Trophoblast cell (in vitro differentiated cells and primary cell): ENCODE data around the gene DCX.
"Not testable (repeated sequence)": the region's sequence is repeated elsewhere in the genome, so short reads cannot be mapped to it uniquely, and the experiment has no call there.

ENCODE experiments used
- DNase-seq, 2 donors: peaks; one replicate each; pipeline ENCODE4 v3.0.0-alpha.2; 2016
- H2AFZ ChIP-seq: 2 replicates; pipeline ENCODE4 v1.6.1; 2013; ENCODE audit warnings: low read length, moderate library complexity, mild to moderate bottlenecking; ENCODE audit not compliant: insufficient read depth, poor library complexity
- H2AK5ac ChIP-seq: 2 replicates; pipeline ENCODE4 v1.6.1; 2013; ENCODE audit warnings: mild to moderate bottlenecking, low read length
- H2BK120ac ChIP-seq: 2 replicates; pipeline ENCODE4 v1.6.1; 2013; ENCODE audit warnings: low read length, mild to moderate bottlenecking, moderate library complexity; ENCODE audit not compliant: insufficient read depth, poor library complexity
- H2BK12ac ChIP-seq: 2 replicates; pipeline ENCODE4 v1.6.1; 2013; ENCODE audit warnings: mild to moderate bottlenecking, low read length, moderate library complexity
- H2BK5ac ChIP-seq: 2 replicates; pipeline ENCODE4 v1.6.1; 2013; ENCODE audit warnings: low read length, low read depth, moderate library complexity, mild to moderate bottlenecking; ENCODE audit not compliant: poor library complexity
- H3K14ac ChIP-seq: 2 replicates; pipeline ENCODE4 v1.6.1; 2013; ENCODE audit warnings: mild to moderate bottlenecking, low read length
- H3K18ac ChIP-seq: 2 replicates; pipeline ENCODE4 v1.6.1; 2013; ENCODE audit warnings: mild to moderate bottlenecking, low read length
- H3K23ac ChIP-seq: 2 replicates; pipeline ENCODE4 v1.6.1; 2013; ENCODE audit warnings: low read length
- H3K27ac ChIP-seq: 2 replicates; pipeline ENCODE4 v1.5.1; 2013; ENCODE audit warnings: low read depth, mild to moderate bottlenecking, inconsistent platforms, low read length, moderate library complexity
- H3K27me3 ChIP-seq: 2 replicates; pipeline ENCODE4 v1.6.1; 2013; ENCODE audit warnings: inconsistent platforms, mild to moderate bottlenecking, low read length, moderate library complexity; ENCODE audit not compliant: insufficient read depth
- H3K36me3 ChIP-seq, 2 experiments: 1 replicate in 1 of 2; 2 replicates in 1 of 2; pipeline ENCODE4 v1.6.1; 2013; ENCODE audit warnings: low read length in 2 of 2, mild to moderate bottlenecking in 2 of 2, moderate library complexity in 1 of 2; ENCODE audit not compliant: insufficient read depth in 2 of 2, control insufficient read depth in 1 of 2
- H3K4ac ChIP-seq: 2 replicates; pipeline ENCODE4 v1.6.1; 2013; ENCODE audit warnings: low read depth, mild to moderate bottlenecking, low read length, moderate library complexity
- H3K4me1 ChIP-seq, 2 experiments: 1 replicate in 1 of 2; 2 replicates in 1 of 2; pipeline ENCODE4 v1.6.1; 2013; ENCODE audit warnings: low read length in 2 of 2, mild to moderate bottlenecking in 2 of 2, moderate library complexity in 1 of 2; ENCODE audit not compliant: insufficient read depth in 2 of 2, control insufficient read depth in 1 of 2
- H3K4me2 ChIP-seq: 2 replicates; pipeline ENCODE4 v1.6.1; 2013; ENCODE audit warnings: inconsistent platforms, mild to moderate bottlenecking, low read length, moderate library complexity
- H3K4me3 ChIP-seq: 2 replicates; pipeline ENCODE4 v1.5.1; 2013; ENCODE audit warnings: mild to moderate bottlenecking, low read depth, low read length, inconsistent platforms
- H3K79me1 ChIP-seq: one replicate; pipeline ENCODE4 v1.6.1; 2013; ENCODE audit warnings: low read length
- H3K79me2 ChIP-seq: 2 replicates; pipeline ENCODE4 v1.6.1; 2013; ENCODE audit warnings: low read length, mild to moderate bottlenecking; ENCODE audit not compliant: control insufficient read depth, insufficient read depth, poor library complexity
- H3K9ac ChIP-seq: 2 replicates; pipeline ENCODE4 v1.6.1; 2013; ENCODE audit warnings: mild to moderate bottlenecking, low read length
- H3K9me3 ChIP-seq: 2 replicates; pipeline ENCODE4 v1.6.1; 2013; ENCODE audit warnings: low read depth, mild to moderate bottlenecking, control low read depth, inconsistent platforms, low read length; ENCODE audit not compliant: insufficient read depth
- H4K12ac ChIP-seq: 2 replicates; pipeline ENCODE4 v1.6.1; 2013; ENCODE audit warnings: low read depth, mild to moderate bottlenecking, low read length, moderate library complexity
- H4K8ac ChIP-seq: 2 replicates; pipeline ENCODE4 v1.6.1; 2013; ENCODE audit warnings: low read depth, mild to moderate bottlenecking, low read length, moderate library complexity
- H4K91ac ChIP-seq: one replicate; pipeline ENCODE4 v1.6.1; 2013; ENCODE audit warnings: low read depth, mild to moderate bottlenecking, low read length, moderate library complexity
- WGBS: extraction: QIAGEN DNeasy Blood & Tissue Kit; methylation state at CpG from one replicate; pipeline ENCODE4 v1.1.7; 2013; ENCODE audit warnings: missing lambda C conversion rate; ENCODE audit not compliant: insufficient read length, insufficient coverage; ENCODE audit errors: extremely low coverage; 5-methylcytosine and 5-hydroxymethylcytosine counted together

Gene DCX

GRCh38 chrX:111349934-111350333 lies 62.1 kb downstream of the DCX start:
- Histone ChIP-seq H4K12ac (no peak overlapping the region), H3K27me3 (no peaks in the 10 kb centered on the region), H3K4me1 (no peaks in the 10 kb centered on the region), H3K27ac (no peak overlapping the region), H3K79me1 (no peaks in the 10 kb centered on the region), H3K36me3 (no peaks in the 10 kb centered on the region), H4K8ac (no peak overlapping the region), H3K4ac (no peak overlapping the region), H3K4me3 (no peak overlapping the region), H3K18ac (no peak overlapping the region), H2BK5ac (no peak overlapping the region), H3K9me3 (no peaks in the 10 kb centered on the region), H2AK5ac (no peak overlapping the region), H2BK12ac (no peak overlapping the region), H3K4me2 (no peak overlapping the region), H3K23ac (no peak overlapping the region), H2AFZ (no peak overlapping the region), H2BK120ac (no peak overlapping the region), H4K91ac (no peak overlapping the region), H3K9ac (no peak overlapping the region), H3K79me2 (no peaks in the 10 kb centered on the region), H3K14ac (no peak overlapping the region)
- DNase-seq: no peak

- Histone ChIP-seq H3K4me1 (no peaks in the 10 kb centered on the region), H3K79me1 (no peaks in the 10 kb centered on the region), H3K18ac (no peak overlapping the region), H2BK5ac (no peak overlapping the region), H3K4me3 (no peak overlapping the region), H2BK120ac (no peak overlapping the region), H3K79me2 (no peaks in the 10 kb centered on the region), H2AK5ac (no peak overlapping the region), H4K91ac (no peak overlapping the region), H3K4me2 (no peak overlapping the region), H3K36me3 (no peaks in the 10 kb centered on the region), H4K8ac (no peak overlapping the region), H2BK12ac (no peak overlapping the region), H3K4ac (no peak overlapping the region), H3K14ac (no peak overlapping the region), H4K12ac (no peak overlapping the region), H3K27ac (no peak overlapping the region), H3K9ac (no peak overlapping the region), H3K27me3 (no peaks in the 10 kb centered on the region), H2AFZ (no peak overlapping the region), H3K23ac (no peak overlapping the region), H3K9me3 (no peaks in the 10 kb centered on the region)
- WGBS: no CpG with 5 or more reads among the region's 3 CpGs
- DNase-seq: no peak
Measured at GRCh38 chrX:111349101-111349500, 62.9 kb downstream of the DCX start.

- no peak overlapping the region for H3K4me2 ChIP-seq
- no peaks in the 10 kb centered on the region for H3K79me1 ChIP-seq
- no peaks in the 10 kb centered on the region for H3K4me1 ChIP-seq
- no peak overlapping the region for H3K14ac ChIP-seq
- no peak overlapping the region for H3K18ac ChIP-seq
- H4K8ac ChIP-seq: no peak overlapping the region
- no peak overlapping the region for H4K91ac ChIP-seq
- H3K4ac ChIP-seq: no peak overlapping the region
- no peak overlapping the region for H3K4me3 ChIP-seq
- no peak overlapping the region for H3K27ac ChIP-seq
- H3K27me3 ChIP-seq: no peaks in the 10 kb centered on the region
- no peaks in the 10 kb centered on the region for H3K79me2 ChIP-seq
- H3K9ac ChIP-seq: no peak overlapping the region
- no peak for DNase-seq
- H3K9me3 ChIP-seq: no peaks in the 10 kb centered on the region
- no peak overlapping the region for H4K12ac ChIP-seq
- no peak overlapping the region for H2AK5ac ChIP-seq
- H2AFZ ChIP-seq: no peak overlapping the region
- WGBS: no CpG with 5 or more reads among the region's 2 CpGs
- no peak overlapping the region for H2BK5ac ChIP-seq
- no peaks in the 10 kb centered on the region for H3K36me3 ChIP-seq
- no peak overlapping the region for H2BK12ac ChIP-seq
- H2BK120ac ChIP-seq: no peak overlapping the region
- H3K23ac ChIP-seq: no peak overlapping the region
Measured at GRCh38 chrX:111348429-111348828, 63.6 kb downstream of the DCX start.

- not testable (repeated sequence) for H3K23ac ChIP-seq, H3K4me2 ChIP-seq, H3K4me1 ChIP-seq, H2BK5ac ChIP-seq, H3K79me1 ChIP-seq, H3K14ac ChIP-seq, H2AFZ ChIP-seq, H3K36me3 ChIP-seq, H3K79me2 ChIP-seq, H3K4me3 ChIP-seq, H4K91ac ChIP-seq, H3K27me3 ChIP-seq, H2AK5ac ChIP-seq, H3K9ac ChIP-seq, H4K12ac ChIP-seq, H3K27ac ChIP-seq, H3K4ac ChIP-seq, H4K8ac ChIP-seq, H3K18ac ChIP-seq, DNase-seq, H2BK12ac ChIP-seq, H3K9me3 ChIP-seq, H2BK120ac ChIP-seq
Measured at GRCh38 chrX:111346150-111346549, 65.8 kb downstream of the DCX start.

GRCh38 chrX:111340054-111340453 lies 71.9 kb downstream of the DCX start:
- DNase-seq: no peak
- no peak overlapping the region for H3K4ac ChIP-seq
- H2BK120ac ChIP-seq: no peak overlapping the region
- H3K4me2 ChIP-seq: no peak overlapping the region
- no peak overlapping the region for H3K18ac ChIP-seq
- H2BK12ac ChIP-seq: no peak overlapping the region
- no peaks in the 10 kb centered on the region for H3K4me1 ChIP-seq
- H3K27ac ChIP-seq: no peak overlapping the region
- H2AK5ac ChIP-seq: no peak overlapping the region
- no peak overlapping the region for H4K8ac ChIP-seq
- H3K9ac ChIP-seq: no peak overlapping the region
- no peaks in the 10 kb centered on the region for H3K36me3 ChIP-seq
- H3K4me3 ChIP-seq: no peak overlapping the region
- H3K14ac ChIP-seq: no peak overlapping the region
- H2AFZ ChIP-seq: no peak overlapping the region
- no peaks in the 10 kb centered on the region for H3K79me1 ChIP-seq
- H3K27me3 ChIP-seq: no peaks in the 10 kb centered on the region
- no peak overlapping the region for H4K91ac ChIP-seq
- no peaks in the 10 kb centered on the region for H3K79me2 ChIP-seq
- no peak overlapping the region for H3K23ac ChIP-seq
- no CpG with 5 or more reads among the region's 2 CpGs for WGBS
- no peak overlapping the region for H4K12ac ChIP-seq
- H3K9me3 ChIP-seq: no peaks in the 10 kb centered on the region
- H2BK5ac ChIP-seq: no peak overlapping the region
